Activated CD8-positive, alpha-beta T cell treated with anti-CD3 and anti-CD28 coated beads, Interleukin-2, amount 10 ng/mL, durations not matched to agents 7 days and 5 days (primary cell): ENCODE results near the gene TOMT. TPM values are rescaled to one million over a fixed set of nuclear protein-coding genes. Genes with fewer than 3 reads are reported as not detected.
"Not testable (repeated sequence)": the region's sequence is repeated elsewhere in the genome, so short reads cannot be mapped to it uniquely, and the experiment has no call there.

ENCODE experiments used
- ATAC-seq: fragments of 150-1000 bp; cut with Tn5 transposase; one replicate; pipeline ENCODE4 v1.10.0; 2021; ENCODE audit warnings: moderate library complexity
- CTCF ChIA-PET: fragments of 350-600 bp; sonication (Branson Sonifier 250); formaldehyde crosslinking; loops from one replicate; lab custom pipeline; 2021; ENCODE audit warnings: antibody characterized with exemption; lab: Charles Lee
- POLR2A ChIA-PET: fragments of 350-600 bp; sonication (Branson Sonifier 250); formaldehyde crosslinking; loops from one replicate; lab custom pipeline; 2021; ENCODE audit warnings: antibody characterized with exemption; lab: Charles Lee
- DNase-seq: peaks from one replicate; pipeline ENCODE4 v3.0.0-alpha.2; 2020
- H3K27ac Mint-ChIP-seq: one replicate; pipeline ENCODE4 v1.8.0; 2021; ENCODE audit warnings: mild to moderate bottlenecking, mixed read lengths
- H3K27me3 Mint-ChIP-seq: one replicate; pipeline ENCODE4 v1.8.0; 2021; ENCODE audit warnings: low read depth, mixed read lengths
- H3K36me3 Mint-ChIP-seq: one replicate; pipeline ENCODE4 v1.8.0; 2021; ENCODE audit warnings: low read depth, mixed read lengths
- H3K4me1 Mint-ChIP-seq: one replicate; pipeline ENCODE4 v1.8.0; 2021; ENCODE audit warnings: low read depth, mixed read lengths
- H3K4me3 Mint-ChIP-seq: one replicate; pipeline ENCODE4 v1.8.0; 2021; ENCODE audit warnings: mild to moderate bottlenecking, mixed read lengths
- H3K9me3 Mint-ChIP-seq: one replicate; pipeline ENCODE4 v1.8.0; 2022; ENCODE audit warnings: mixed read lengths; ENCODE audit not compliant: insufficient read depth
- microRNA-seq: library from miRNA; unstranded; fragments of <30 nt; microRNA quantifications from one replicate; pipeline ENCODE4 v1.2.0, GENCODE V29; 2022
- total RNA-seq, 2 experiments: library from RNA; stranded (reverse); gene quantifications; one replicate each; pipeline ENCODE4 v1.2.3, GENCODE V29; 2021

Gene TOMT
- total RNA-seq, 2 experiments from 2014 or later: not detected

DNA sequence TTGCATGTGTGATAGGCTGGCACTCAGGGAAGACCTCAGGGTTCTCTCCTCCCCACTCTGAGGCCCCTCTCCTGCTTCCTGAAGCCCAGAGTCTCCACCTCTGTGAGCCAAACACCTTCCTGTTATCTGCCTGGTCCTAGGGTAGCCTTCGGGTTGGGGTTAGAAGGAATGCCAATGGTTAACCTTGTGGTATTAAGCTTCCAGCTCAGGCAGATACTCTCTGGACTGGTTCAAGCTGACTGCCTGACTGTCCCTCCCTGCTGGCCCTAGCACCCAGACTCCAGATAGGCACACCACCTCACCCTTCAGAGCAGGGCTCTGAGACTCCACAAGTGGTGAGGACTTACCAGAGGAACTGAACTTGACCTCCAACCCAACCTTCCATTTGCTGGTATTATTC lies 36.8 kb downstream of the TOMT start:
- H3K27ac Mint-ChIP-seq, H3K36me3 Mint-ChIP-seq, H3K4me3 Mint-ChIP-seq, DNase-seq, ATAC-seq, H3K9me3 Mint-ChIP-seq, H3K27me3 Mint-ChIP-seq, POLR2A ChIA-PET: not testable (repeated sequence)
- CTCF ChIA-PET: interaction anchor here (1.3 to 3.6 kb wide), 9 partner anchors 13 to 118 kb away, joined by 3 to 82 read pairs (median 17); partner anchors contain the start of gene ANAPC15
- H3K4me1 Mint-ChIP-seq: peaks cover 26% of the 10 kb centered on the region

DNA sequence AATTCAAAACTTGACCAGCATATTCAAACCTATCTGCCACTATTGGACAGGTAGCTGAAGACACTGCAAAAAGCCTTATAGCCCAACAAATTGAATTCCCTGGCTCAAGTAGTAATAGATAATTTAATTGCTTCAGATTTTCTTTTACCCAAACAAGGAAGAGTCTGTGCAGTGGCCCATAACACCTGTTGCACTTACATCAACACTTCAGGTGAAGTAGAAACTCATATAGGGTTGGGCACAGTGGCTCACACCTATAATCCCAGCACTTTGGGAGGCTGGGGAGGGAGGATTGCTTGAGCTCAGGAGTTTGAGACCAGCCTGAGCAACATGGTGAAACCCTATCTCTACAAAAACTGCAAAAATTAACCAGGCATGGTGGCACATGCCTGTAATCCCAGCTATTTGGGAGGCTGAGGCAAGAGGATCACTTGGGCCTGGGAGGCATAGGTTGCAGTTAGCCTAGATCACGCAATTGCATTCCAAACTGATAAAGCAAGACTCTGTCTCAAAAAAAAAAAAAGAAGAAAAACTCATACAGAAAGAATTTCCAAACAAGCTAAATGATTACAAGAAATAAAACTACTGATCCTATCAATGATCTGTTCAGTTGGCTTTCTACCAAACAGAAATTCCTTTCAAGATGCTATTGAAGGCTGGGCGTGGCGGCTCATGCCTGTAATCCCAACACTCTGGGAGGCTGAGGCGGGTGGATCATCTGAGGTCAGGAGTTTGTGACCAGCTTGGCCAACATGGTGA lies 39.3 kb downstream of the TOMT start:
- Mint-ChIP-seq H3K36me3 (no peaks in the 10 kb centered on the region), H3K4me3 (no peak overlapping the region), H3K27me3 (peaks cover 8% of the 10 kb centered on the region), H3K27ac (no peak overlapping the region), H3K4me1 (peaks cover 24% of the 10 kb centered on the region), H3K9me3 (no peaks in the 10 kb centered on the region)
- ChIA-PET CTCF (interaction anchor here (1.0 to 3.6 kb wide), 34 partner anchors 10 to 304 kb away, joined by 3 to 82 read pairs (median 9); partner anchors contain the start of genes ANAPC15, FOLR3 and LAMTOR1), POLR2A (interaction anchor here (1.8 to 2.5 kb wide), 2 partner anchors 32 to 120 kb away, joined by 7 to 10 read pairs; partner anchors contain the start of gene ANAPC15)
- DNase-seq (no peak), ATAC-seq (no peak)

DNA sequence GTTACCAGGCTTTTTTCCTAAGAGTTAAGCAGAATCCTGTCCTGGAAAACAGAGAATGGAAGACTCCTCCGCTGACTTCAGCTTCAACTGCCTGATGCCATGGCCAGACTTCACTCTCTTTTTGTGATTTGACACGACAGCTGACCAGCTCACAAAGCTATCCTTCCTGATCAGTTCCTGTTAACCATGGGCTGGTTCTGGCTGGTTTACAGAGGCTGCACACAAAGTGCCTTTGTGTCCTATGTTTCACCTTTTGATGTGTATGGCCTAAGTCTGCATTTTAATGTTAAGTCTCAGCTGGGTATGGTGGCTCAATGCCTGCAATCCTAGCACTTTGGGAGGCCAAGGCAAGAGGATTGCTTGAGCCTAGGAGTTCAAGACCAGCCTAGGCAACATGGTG lies 40.9 kb downstream of the TOMT start:
- DNase-seq (no peak), ATAC-seq (no peak)
- Mint-ChIP-seq H3K4me1 (peaks cover 11% of the 10 kb centered on the region), H3K36me3 (no peaks in the 10 kb centered on the region), H3K9me3 (no peaks in the 10 kb centered on the region), H3K27me3 (peaks cover 10% of the 10 kb centered on the region), H3K27ac (no peak overlapping the region), H3K4me3 (no peak overlapping the region)
- ChIA-PET CTCF (interaction anchor here (1.4 kb wide), 1 partner anchor 284 kb away, joined by 3 read pairs; no protein-coding TSS in a partner anchor), POLR2A (interaction anchor here (1.4 kb wide), 1 partner anchor 8 kb away, joined by 4 read pairs; no protein-coding TSS in a partner anchor)

DNA sequence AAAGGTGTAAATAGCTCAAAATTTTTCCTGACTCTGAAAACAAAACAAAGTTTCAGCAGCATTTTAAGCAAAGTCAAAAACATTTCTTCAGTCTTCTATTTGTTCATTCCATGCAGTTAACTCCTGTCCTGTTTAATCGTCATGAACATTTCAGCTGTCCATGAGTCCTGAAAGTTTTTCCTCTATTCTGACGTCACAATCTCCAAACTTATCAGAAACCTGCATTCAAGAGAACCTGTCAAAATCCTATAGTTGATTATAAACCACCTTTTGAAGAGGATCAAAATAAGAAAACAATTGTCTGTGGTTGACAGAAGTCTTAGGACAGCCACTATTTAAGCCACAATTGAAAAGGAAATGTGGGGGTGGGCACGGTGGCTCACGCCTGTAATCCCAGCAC lies 45.2 kb downstream of the TOMT start:
- Mint-ChIP-seq H3K4me1 (no peaks in the 10 kb centered on the region), H3K27ac (no peak overlapping the region), H3K4me3 (no peak overlapping the region), H3K36me3 (no peaks in the 10 kb centered on the region), H3K9me3 (no peaks in the 10 kb centered on the region), H3K27me3 (peaks cover 16% of the 10 kb centered on the region)
- ATAC-seq: no peak
- CTCF ChIA-PET: interaction anchor here (1.1 to 2.0 kb wide), 2 partner anchors 60 to 126 kb away, joined by 4 read pairs; no protein-coding TSS in a partner anchor
- POLR2A ChIA-PET: no interaction called here
- DNase-seq: no peak

DNA sequence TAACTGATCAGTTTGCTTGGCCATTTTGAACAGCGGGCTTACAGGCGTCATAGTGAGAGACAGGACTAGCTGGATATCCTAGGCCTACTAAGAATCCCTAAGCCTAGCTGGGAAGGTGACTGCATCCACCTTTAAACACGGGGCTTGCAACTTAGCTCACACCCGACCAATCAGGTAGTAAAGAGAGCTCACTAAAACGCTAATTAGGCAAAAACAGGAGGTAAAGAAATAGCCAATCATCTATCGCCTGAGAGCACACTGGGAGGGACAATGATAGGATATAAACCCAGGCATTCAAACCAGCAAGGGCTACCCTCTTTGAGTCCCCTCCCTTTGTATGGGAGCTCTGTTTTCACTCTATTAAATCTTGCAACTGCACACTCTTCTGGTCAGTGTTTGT lies 48.1 kb downstream of the TOMT start:
- H3K27ac Mint-ChIP-seq, H3K9me3 Mint-ChIP-seq, H3K27me3 Mint-ChIP-seq, POLR2A ChIA-PET, H3K36me3 Mint-ChIP-seq, ATAC-seq, H3K4me3 Mint-ChIP-seq, H3K4me1 Mint-ChIP-seq, DNase-seq: not testable (repeated sequence)
- CTCF ChIA-PET: interaction anchor here (0.7 to 4.6 kb wide), 7 partner anchors 10 to 294 kb away, joined by 3 to 36 read pairs (median 4); no protein-coding TSS in a partner anchor

DNA sequence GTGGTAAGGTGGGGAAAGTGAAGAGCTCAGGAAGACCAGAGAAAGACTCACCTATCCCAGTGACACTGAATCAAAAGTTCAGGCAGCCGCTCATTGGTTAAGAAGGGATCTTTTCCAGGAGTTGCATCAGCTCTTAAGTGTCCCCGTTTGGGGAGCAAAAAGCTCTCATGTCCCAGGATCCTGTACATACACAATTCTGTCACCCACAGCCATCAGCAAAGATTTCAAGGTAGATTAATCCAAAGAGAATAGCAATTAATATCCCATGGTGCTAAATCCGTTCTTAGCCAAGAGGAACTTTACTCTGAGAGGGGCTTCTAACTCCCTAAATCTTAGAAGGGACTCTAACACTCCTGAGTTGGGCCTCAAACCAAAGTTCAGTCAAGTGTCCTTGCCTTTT lies 49.1 kb downstream of the TOMT start:
- no peaks in the 10 kb centered on the region for H3K4me1 Mint-ChIP-seq
- H3K9me3 Mint-ChIP-seq: no peaks in the 10 kb centered on the region
- DNase-seq (no peak), ATAC-seq (no peak)
- H3K27ac Mint-ChIP-seq: no peak overlapping the region
- ChIA-PET CTCF (interaction anchor here (1.2 to 4.6 kb wide), 4 partner anchors 11 to 130 kb away, joined by 3 to 36 read pairs (median 8); no protein-coding TSS in a partner anchor), POLR2A (interaction anchor here (0.7 kb wide), 1 partner anchor 60 kb away, joined by 3 read pairs; no protein-coding TSS in a partner anchor)
- H3K27me3 Mint-ChIP-seq: peaks cover 11% of the 10 kb centered on the region
- no peaks in the 10 kb centered on the region for H3K36me3 Mint-ChIP-seq
- no peak overlapping the region for H3K4me3 Mint-ChIP-seq

DNA sequence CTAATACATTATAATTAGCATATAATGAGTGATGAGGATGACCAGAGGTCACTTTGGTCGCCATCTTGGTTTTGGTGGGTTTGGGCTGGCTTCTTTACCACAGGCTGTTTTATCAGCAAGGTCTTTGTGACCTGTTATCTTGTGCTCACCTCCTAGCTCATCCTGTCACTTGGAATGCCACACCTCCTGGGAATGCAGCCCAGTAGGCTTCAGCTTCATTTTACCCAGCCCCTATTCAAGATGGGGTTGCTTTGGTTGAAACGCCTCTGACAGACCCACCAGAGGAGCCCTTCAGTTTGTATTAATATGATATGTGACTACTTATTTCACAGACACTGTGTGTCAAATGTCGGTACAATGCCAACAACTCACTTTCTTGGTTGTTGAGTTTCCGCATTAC lies 50.0 kb downstream of the TOMT start:
- ChIA-PET POLR2A (no interaction called here), CTCF (interaction anchor here (2.5 to 4.6 kb wide), 2 partner anchors 12 to 131 kb away, joined by 7 to 36 read pairs; no protein-coding TSS in a partner anchor)
- ATAC-seq (no peak), DNase-seq (no peak)
- H3K9me3 Mint-ChIP-seq: no peaks in the 10 kb centered on the region
- H3K27me3 Mint-ChIP-seq: peaks cover 18% of the 10 kb centered on the region
- no peak overlapping the region for H3K4me3 Mint-ChIP-seq
- no peak overlapping the region for H3K27ac Mint-ChIP-seq
- no peaks in the 10 kb centered on the region for H3K36me3 Mint-ChIP-seq
- no peaks in the 10 kb centered on the region for H3K4me1 Mint-ChIP-seq

DNA sequence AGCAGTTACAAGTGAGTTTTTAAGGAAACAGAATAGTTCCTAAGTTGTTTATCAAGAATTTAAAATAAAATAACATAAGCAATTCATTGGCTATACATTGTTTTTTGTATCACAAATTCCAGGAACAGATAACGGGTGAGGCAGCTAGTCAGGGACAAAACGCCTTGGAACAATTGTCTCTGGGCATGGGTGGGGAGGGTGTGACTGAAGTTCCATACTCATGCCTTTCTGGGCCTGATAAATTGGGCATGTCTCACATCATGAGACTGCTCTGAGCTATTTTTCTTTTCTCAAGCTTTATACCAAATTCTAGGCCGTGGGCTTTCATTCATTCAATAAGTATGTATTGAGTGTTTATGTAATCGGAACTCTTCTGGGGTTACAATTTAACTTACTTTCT lies 51.4 kb downstream of the TOMT start:
- no peak overlapping the region for H3K4me3 Mint-ChIP-seq
- no peak for DNase-seq
- CTCF ChIA-PET: interaction anchor here (1.0 to 4.6 kb wide), 3 partner anchors 13 to 274 kb away, joined by 3 to 36 read pairs (median 7); no protein-coding TSS in a partner anchor
- no peak overlapping the region for H3K27ac Mint-ChIP-seq
- H3K4me1 Mint-ChIP-seq: no peaks in the 10 kb centered on the region
- POLR2A ChIA-PET: no interaction called here
- ATAC-seq: no peak
- H3K27me3 Mint-ChIP-seq: peaks cover 18% of the 10 kb centered on the region
- no peaks in the 10 kb centered on the region for H3K9me3 Mint-ChIP-seq
- H3K36me3 Mint-ChIP-seq: no peaks in the 10 kb centered on the region

Small RNAs within 50 kb of the gene (microRNA-seq; reads per million reads assigned to microRNA genes)
- 1.7 reads per million for gene MIR3165

Other genes starting within 250 kb of the TOMT start
- not detected for gene DEFB131B, start 227.5 kb upstream of the TOMT start, total RNA-seq
- gene XNDC1N, start 177.3 kb upstream of the TOMT start, total RNA-seq: 10 to 100 TPM; 19.1 to 21.2 TPM
- gene RNF121, start 176.9 kb upstream of the TOMT start, total RNA-seq: 10 to 100 TPM; 24.8 to 29.9 TPM
- gene IL18BP, start 107.0 kb upstream of the TOMT start, total RNA-seq: 10 to 100 TPM; 15.9 to 16.2 TPM
- 100 to 1,000 TPM; 198 to 199 TPM for gene NUMA1, start 25.4 kb upstream of the TOMT start, total RNA-seq
- 1 to 10 TPM; 6.9 to 7.0 TPM for gene LRRC51, start 25.1 kb upstream of the TOMT start, total RNA-seq
- 10 to 100 TPM; 72.7 to 77.0 TPM for gene LAMTOR1, start 2.6 kb upstream of the TOMT start, total RNA-seq
- gene ANAPC15, start 6.8 kb downstream of the TOMT start, total RNA-seq: 10 to 100 TPM; 62.9 to 69.5 TPM
- not detected for gene FOLR3, start 29.8 kb downstream of the TOMT start, total RNA-seq
- gene FOLR1, start 86.2 kb downstream of the TOMT start, total RNA-seq: not detected
- gene FOLR2, start 110.9 kb downstream of the TOMT start, total RNA-seq: not detected
- 100 to 1,000 TPM; 141 to 147 TPM for gene INPPL1, start 118.8 kb downstream of the TOMT start, total RNA-seq
- gene PHOX2A, start 138.3 kb downstream of the TOMT start, total RNA-seq: not detected